Chondrocyte (in vitro differentiated cells): ENCODE results near the gene KRTCAP3. TPM values are rescaled to one million over a fixed set of nuclear protein-coding genes. Genes with fewer than 3 reads are reported as not detected.

ENCODE experiments used
- DNase-seq: peaks from one replicate; pipeline ENCODE4 v3.0.0; 2021; ENCODE audit warnings: mixed read lengths, low spot score
- H3K27ac Mint-ChIP-seq: one replicate; pipeline ENCODE4 v1.8.0; 2021; ENCODE audit warnings: mild to moderate bottlenecking, moderate library complexity, mixed read lengths; ENCODE audit not compliant: unreplicated experiment
- H3K27me3 Mint-ChIP-seq: 2 replicates; pipeline ENCODE4 v1.8.0; 2021; ENCODE audit warnings: low read depth, mixed read lengths
- H3K36me3 Mint-ChIP-seq: 2 replicates; pipeline ENCODE4 v1.8.0; 2021; ENCODE audit warnings: low read depth, mixed read lengths
- H3K4me1 Mint-ChIP-seq: 2 replicates; pipeline ENCODE4 v1.8.0; 2021; ENCODE audit warnings: low read depth, mild to moderate bottlenecking, mixed read lengths
- H3K4me3 Mint-ChIP-seq: one replicate; pipeline ENCODE4 v1.8.0; 2021; ENCODE audit warnings: mild to moderate bottlenecking, moderate library complexity, mixed read lengths; ENCODE audit not compliant: unreplicated experiment
- H3K9me3 Mint-ChIP-seq: 2 replicates; pipeline ENCODE4 v1.8.0; 2021; ENCODE audit warnings: low read depth, mixed read lengths
- CTCF ChIP-seq: fragments of 200-600 bp; sonication (generic); IDR thresholded peaks from 2 replicates; pipeline ENCODE4 v1.5.0; 2021; ENCODE audit warnings: antibody characterized with exemption, mild to moderate bottlenecking, moderate library complexity
- total RNA-seq: library from RNA; stranded (reverse); gene quantifications from 3 replicates; pipeline ENCODE4 v1.2.1, GENCODE V29; 2021

The KRTCAP3 gene
- total RNA-seq, 1 donor from 2014 or later: 1.4 TPM

DNA sequence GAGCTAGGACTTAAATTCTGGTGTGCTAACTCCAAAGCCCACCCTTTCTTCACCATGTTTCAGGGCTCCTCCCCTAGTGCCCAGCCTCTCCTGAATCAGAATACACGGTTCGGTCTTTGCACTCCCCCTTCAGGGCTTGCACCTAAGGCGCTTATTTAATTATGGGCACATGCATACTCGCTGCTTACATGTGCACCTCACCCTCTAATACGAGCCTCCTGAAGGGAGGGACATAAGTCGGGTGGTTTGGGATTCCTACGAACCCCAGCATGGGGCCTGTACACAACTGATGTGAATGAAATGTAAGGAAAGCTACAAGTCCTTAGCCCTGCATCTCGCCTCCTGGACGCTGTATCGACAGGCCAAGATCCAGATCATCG lies 46.9 kb downstream of the KRTCAP3 start:
- H3K9me3 Mint-ChIP-seq: no peaks in the 10 kb centered on the region
- peak; percentile 52 for TF ChIP-seq CTCF
- DNase-seq: no peak

GRCh38 chr2:27489498-27490397 lies 47.6 kb downstream of the KRTCAP3 start, which contains the start of gene IFT172:
TSS of gene IFT172 (minus strand) at chr2:27489743. CDS start at chr2:27489653, 90 bp downstream.
- Mint-ChIP-seq H3K36me3 (peaks cover 3% of the 10 kb centered on the region), H3K27me3 (no peaks in the 10 kb centered on the region)
- DNase-seq: peak; percentile 99

More for the DNA sequence above, 46.9 kb downstream of the KRTCAP3 start:
- Mint-ChIP-seq H3K4me3 (peak overlapping the region; percentile 93), H3K36me3 (peaks cover 3% of the 10 kb centered on the region), H3K27ac (peak overlapping the region; percentile 90), H3K4me1 (peaks cover 20% of the 10 kb centered on the region), H3K27me3 (no peaks in the 10 kb centered on the region)

GRCh38 chr2:27492557-27492956 lies 50.4 kb downstream of the KRTCAP3 start:
- Mint-ChIP-seq H3K4me3 (no peak overlapping the region), H3K36me3 (peaks cover 3% of the 10 kb centered on the region), H3K4me1 (peaks cover 31% of the 10 kb centered on the region), H3K27me3 (peaks cover 12% of the 10 kb centered on the region), H3K9me3 (no peaks in the 10 kb centered on the region), H3K27ac (peak overlapping the region; percentile 50)
- no peak for DNase-seq
- TF ChIP-seq CTCF: no peak

More at GRCh38 chr2:27489498-27490397, 47.6 kb downstream of the KRTCAP3 start, which contains the start of gene IFT172:
- no peak for TF ChIP-seq CTCF
- H3K4me1 Mint-ChIP-seq: peaks cover 25% of the 10 kb centered on the region
- H3K27ac Mint-ChIP-seq: peak within 1 kb of the TSS; percentile 90
- H3K4me3 Mint-ChIP-seq: peak within 1 kb of the TSS; percentile 93
- no peaks in the 10 kb centered on the region for H3K9me3 Mint-ChIP-seq

GRCh38 chr2:27493948-27494283 lies 51.7 kb downstream of the KRTCAP3 start:
- Mint-ChIP-seq H3K36me3 (peaks cover 3% of the 10 kb centered on the region), H3K9me3 (no peaks in the 10 kb centered on the region), H3K27me3 (peaks cover 17% of the 10 kb centered on the region), H3K4me3 (peak overlapping the region; percentile 72), H3K27ac (no peak overlapping the region), H3K4me1 (peaks cover 31% of the 10 kb centered on the region)
- DNase-seq: no peak
- no peak for TF ChIP-seq CTCF

Other genes starting within 250 kb of the KRTCAP3 start
- gene ATRAID, start 230.3 kb upstream of the KRTCAP3 start, total RNA-seq: 79.0 to 116 TPM (median 91.2 TPM) in 3 replicates
- gene SLC5A6, start 230.1 kb upstream of the KRTCAP3 start, total RNA-seq: 21.8 to 27.9 TPM (median 24.3 TPM) in 3 replicates
- 54.8 to 88.4 TPM (median 55.0 TPM) in 3 replicates for gene CAD, start 225.0 kb upstream of the KRTCAP3 start, total RNA-seq
- 0.17 to 0.31 TPM in 2 of 3 replicates, not detected in the other for gene SLC30A3, start 179.3 kb upstream of the KRTCAP3 start, total RNA-seq
- gene DNAJC5G, start 166.9 kb upstream of the KRTCAP3 start, total RNA-seq: not detected in 3 replicates
- gene TRIM54, start 160.0 kb upstream of the KRTCAP3 start, total RNA-seq: not detected in 3 replicates
- 1.2 to 2.7 TPM (median 1.5 TPM) in 3 replicates for gene UCN, start 133.9 kb upstream of the KRTCAP3 start, total RNA-seq
- gene MPV17, start 119.3 kb upstream of the KRTCAP3 start, total RNA-seq: 57.6 to 68.7 TPM (median 57.7 TPM) in 3 replicates
- gene GTF3C2, start 85.6 kb upstream of the KRTCAP3 start, total RNA-seq: 42.0 to 55.3 TPM (median 43.2 TPM) in 3 replicates
- gene EIF2B4, start 72.0 kb upstream of the KRTCAP3 start, total RNA-seq: 43.1 to 46.2 TPM (median 44.0 TPM) in 3 replicates
- gene SNX17, start 71.8 kb upstream of the KRTCAP3 start, total RNA-seq: 108 to 130 TPM (median 111 TPM) in 3 replicates
- gene ZNF513, start 61.6 kb upstream of the KRTCAP3 start, total RNA-seq: 15.3 to 23.2 TPM (median 15.5 TPM) in 3 replicates
- gene PPM1G, start 32.8 kb upstream of the KRTCAP3 start, total RNA-seq: 55.7 to 72.8 TPM (median 59.4 TPM) in 3 replicates
- 125 to 143 TPM (median 128 TPM) in 3 replicates for gene NRBP1, start 13.8 kb upstream of the KRTCAP3 start, total RNA-seq
- gene IFT172, start 47.4 kb downstream of the KRTCAP3 start, total RNA-seq: 19.3 to 36.9 TPM (median 21.5 TPM) in 3 replicates
- 8.6 to 17.7 TPM (median 17.4 TPM) in 3 replicates for gene FNDC4, start 52.8 kb downstream of the KRTCAP3 start, total RNA-seq
- 0.21 TPM in 1 of 3 replicates, not detected in the others for gene GCKR, start 54.5 kb downstream of the KRTCAP3 start, total RNA-seq
- 27.8 to 34.7 TPM (median 29.5 TPM) in 3 replicates for gene ZNF512, start 140.7 kb downstream of the KRTCAP3 start, total RNA-seq
- 1.6 to 2.7 TPM (median 1.7 TPM) in 3 replicates for gene CCDC121, start 186.6 kb downstream of the KRTCAP3 start, total RNA-seq
- 24.1 to 31.0 TPM (median 26.5 TPM) in 3 replicates for gene GPN1, start 186.7 kb downstream of the KRTCAP3 start, total RNA-seq
- 29.1 to 37.1 TPM (median 30.7 TPM) in 3 replicates for gene SUPT7L, start 221.2 kb downstream of the KRTCAP3 start, total RNA-seq
- gene SLC4A1AP, start 221.5 kb downstream of the KRTCAP3 start, total RNA-seq: 16.4 to 24.3 TPM (median 18.8 TPM) in 3 replicates